Iris pigment epithelial cell (primary cell): Measurements from ENCODE around the gene GHR.
"Not testable (repeated sequence)": the region's sequence is repeated elsewhere in the genome, so short reads cannot be mapped to it uniquely, and the experiment has no call there.

Source experiments
- DNase-seq: peaks from one replicate; pipeline ENCODE4 v3.0.0-alpha.2; 2011; ENCODE audit warnings: low read depth

The GHR gene

DNA sequence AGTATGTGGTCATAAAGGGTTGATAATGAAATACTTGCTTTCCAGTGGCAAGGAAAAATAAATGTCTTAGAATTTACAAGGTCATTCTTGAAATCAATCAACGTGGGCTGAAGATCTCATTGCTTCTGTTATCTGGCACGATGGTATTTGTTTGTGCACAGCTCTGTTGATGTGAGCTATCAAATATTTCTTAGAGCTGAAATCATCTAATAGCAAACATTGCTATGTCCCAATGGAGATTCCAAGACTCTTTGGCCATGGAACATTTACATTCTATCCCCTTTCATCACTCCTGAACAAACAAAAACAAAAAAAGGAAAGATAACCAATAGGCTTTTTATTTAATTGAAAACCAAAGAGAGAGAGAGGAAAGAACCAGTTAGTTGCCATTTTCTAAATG lies 221.9 kb downstream of the GHR start:
- DNase-seq: no peak

DNA sequence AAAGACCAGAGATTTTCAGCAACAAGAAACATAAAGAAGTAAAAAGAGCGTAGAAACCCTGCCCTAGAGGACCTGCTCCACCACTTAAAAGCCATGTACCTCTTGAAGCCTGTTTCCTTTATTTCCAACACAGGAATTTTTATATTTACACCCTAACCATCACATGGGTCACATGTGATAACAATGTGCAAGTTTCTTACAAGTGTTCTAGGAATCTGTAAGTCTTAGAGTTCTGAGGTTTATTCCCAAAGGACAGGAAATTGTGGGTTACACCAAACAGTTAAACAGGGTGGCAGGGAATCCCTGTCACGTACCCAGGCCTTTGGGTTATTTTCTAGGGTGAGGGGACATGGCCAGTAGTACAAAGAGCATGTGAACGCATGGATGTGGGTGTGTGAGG lies 224.8 kb downstream of the GHR start:
- DNase-seq: no peak

DNA sequence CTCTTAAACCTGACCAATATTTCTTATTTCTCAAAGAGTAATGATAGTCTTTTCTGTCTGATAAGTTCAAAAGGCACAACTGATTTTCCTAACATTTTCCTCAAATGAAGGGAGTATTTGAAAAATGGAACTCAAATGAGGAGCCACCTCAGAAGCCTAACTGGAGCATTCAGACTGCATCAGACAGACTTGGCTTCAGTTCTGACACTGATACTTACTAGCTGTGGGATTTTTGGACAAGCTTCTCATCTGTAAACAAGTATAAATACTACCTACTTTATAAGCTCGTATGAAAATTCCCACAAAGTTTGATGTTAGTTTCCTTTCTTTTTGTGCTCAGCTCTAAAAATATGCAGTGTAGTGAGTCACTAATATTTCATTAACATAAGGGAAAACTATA lies 225.7 kb downstream of the GHR start:
- no peak for DNase-seq

DNA sequence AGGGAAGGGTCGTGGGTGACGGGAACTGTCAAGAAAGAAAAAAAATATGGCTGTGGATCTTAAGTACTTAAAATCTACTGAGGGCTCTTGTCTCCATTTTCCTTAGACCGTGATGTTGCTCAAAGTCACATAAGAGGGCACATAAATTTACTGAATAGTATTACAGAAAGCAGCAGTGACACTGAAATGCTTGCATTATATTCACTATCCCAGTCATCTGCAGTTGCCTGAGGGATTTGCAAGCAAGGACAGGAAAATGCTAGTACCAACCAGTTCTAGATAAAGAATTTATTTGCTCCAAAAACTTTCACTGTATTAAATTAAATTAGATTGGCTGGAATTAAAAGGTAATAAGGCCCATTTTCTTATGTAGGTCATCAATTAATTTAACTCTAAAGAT lies 226.8 kb downstream of the GHR start:
- no peak for DNase-seq

DNA sequence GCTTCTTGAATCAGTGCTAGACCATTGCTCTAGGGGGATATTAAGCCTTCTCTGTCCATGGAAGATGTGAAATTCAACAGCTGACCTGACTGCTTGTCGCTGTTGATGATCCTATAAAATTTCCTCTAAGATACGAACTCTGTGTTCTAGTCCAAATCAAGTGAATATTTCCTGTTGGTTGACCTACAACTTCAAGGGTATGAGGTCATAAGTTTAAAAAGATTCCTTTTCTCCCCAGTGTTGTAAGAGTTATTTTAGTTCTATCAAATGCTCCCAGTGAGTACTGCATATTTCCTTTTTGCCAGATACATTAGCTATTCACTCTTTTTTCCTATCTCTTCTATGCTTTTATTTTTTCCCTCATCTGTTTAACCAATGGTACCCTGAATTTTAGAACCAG lies 230.5 kb downstream of the GHR start:
- DNase-seq: no peak

DNA sequence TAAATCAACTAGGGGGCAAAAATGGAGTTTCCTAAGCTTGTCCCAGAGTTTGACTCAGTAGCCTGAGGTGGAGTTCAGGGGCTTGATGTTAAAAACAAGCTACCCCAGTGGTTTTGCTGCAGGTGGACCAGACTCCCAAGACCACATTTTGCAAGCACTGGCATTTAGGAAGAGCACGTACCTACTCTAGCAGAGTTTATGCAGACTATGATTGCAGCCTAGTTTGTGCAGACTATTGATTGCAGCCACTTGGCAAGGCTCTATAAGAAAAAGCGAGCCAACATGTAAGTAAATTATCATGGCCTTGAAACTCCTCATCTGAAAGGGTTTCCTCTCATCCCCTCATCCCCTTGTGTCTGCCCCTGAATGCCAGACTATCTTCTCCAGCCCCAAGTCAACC lies 231.4 kb downstream of the GHR start:
- no peak for DNase-seq

DNA sequence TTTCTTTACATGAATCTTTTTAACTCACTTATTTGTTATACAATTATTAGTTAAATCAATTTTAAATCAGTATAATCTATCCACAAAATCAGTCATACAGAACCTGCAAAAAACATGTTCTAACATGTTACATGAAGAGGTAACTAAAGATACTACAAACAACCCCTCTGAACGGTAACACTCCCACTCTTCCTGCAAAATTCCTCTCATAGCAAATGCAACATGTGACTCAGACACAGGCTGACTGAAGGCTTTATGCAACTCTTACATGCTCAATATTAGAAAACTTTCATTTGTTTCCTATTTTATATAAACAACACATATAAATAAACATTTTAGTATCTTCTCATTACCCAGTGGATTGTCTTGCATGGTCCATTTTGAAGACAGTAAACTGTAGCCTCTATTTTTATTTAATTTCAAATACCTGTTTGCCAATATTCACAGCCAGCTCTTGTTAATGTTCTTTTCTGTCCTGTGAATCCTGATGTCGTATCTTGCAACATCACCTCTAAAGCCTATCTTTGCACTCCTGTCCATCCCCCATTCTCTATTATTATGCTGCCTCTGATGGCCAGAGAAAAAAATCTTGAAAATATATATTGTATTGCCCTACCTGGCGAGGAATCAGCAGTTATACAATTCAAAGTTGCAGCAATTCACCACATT lies 232.9 kb downstream of the GHR start:
- peak; percentile 28 for DNase-seq

DNA sequence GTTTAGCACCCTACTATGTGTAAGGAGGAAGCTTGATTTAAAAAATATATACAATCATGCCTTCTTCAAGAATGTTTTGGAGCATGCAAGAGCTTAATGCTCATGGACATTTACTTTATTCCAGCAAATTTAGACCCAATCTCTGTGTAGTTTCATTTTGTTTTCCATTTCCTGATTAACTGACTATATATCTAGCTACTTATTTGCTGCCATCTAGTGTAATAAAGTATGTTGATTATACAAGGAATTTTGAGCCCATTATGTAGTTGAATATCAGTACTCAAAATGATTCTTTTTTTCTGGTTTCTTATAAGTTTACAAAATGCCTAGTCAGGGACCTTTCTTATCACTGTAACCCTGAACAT lies 233.4 kb downstream of the GHR start:
- DNase-seq: no peak

DNA sequence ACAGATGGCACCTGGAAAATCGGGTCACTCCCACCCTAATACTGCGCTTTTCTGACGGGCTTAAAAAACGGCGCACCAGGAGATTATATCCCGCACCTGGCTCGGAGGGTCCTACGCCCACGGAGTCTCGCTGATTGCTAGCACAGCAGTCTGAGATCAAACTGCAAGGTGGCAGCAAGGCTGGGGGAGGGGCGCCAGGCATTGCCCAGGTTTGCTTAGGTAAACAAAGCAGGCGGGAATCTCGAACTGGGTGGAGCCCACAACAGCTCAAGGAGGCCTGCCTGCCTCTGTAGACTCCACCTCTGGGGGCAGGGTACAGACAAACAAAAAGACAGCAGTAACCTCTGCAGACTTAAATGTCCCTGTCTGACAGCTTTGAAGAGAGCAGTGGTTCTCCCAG lies 236.6 kb downstream of the GHR start:
- not testable (repeated sequence) for DNase-seq

DNA sequence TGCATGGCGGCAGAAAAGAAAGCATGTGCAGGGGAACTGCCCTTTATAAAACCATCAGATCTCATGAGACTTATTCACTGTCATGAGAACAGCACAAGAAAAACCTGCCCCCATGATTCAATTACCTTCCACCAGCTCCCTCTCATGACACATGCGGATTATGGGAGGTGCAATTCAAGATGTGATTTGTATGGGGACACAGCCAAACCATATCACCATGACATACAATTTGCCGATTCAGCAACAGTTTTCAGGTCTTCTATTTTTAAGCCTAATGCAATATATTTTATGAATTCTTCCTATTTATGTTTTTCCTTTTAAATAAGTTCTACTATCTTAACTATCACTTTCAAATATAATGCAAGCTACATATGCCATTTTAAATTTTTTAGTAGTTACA lies 242.6 kb downstream of the GHR start:
- no peak for DNase-seq

DNA sequence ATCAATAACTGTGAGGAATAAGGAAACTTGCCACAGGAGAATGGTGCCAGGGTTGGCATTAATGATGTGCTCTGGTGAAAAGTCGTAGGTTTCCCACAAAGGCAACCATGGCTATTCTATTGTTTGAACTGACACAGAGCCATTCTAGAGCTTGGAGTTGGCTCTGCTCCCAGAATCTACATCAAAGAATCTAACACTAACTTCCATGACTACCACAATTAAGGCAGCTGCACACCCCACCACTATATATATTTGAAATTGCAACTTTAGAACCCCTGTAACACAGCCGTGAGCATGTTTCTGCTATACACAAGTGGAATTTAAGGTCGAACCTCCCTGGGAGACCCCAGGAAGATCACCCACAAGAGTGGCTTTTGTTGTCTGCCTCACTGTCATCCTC lies 243.6 kb downstream of the GHR start:
- DNase-seq: no peak

DNA sequence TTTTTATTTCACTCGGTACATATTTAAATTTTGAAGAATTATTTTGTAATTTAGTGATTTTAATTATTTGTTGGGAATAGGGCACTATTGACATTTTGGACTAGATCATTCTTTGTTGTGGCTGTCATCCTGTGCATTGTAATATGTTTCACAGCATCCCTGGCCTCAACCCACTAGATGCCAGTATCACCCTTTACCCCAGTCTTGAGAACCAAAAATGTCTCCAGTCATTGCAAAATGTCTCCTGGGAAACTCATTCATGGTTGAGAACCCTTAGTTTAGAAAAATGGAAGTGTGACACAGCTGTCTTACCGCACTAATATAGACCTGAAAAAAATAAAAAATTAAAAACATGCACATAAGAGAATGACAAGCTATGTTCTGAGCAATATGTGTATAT lies 245.0 kb downstream of the GHR start:
- no peak for DNase-seq

DNA sequence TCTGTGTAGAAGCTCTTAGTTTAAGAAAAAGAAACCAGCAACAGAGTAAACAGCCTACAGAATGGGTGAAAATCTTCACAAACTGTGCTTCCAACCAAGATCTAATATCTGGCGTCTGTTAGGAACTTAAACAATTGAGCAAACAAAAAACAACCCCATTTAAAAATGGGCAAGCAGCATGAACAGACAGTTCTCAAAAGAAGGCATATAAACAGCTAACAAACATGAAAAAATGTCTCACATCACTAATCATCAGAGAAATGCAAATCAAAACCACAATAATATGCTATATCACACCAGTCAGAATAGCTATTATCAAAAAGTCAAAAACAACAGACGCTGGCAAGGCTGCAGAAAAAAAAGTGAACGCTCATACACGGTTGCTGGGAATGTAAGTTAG lies 249.7 kb downstream of the GHR start:
- no peak for DNase-seq

DNA sequence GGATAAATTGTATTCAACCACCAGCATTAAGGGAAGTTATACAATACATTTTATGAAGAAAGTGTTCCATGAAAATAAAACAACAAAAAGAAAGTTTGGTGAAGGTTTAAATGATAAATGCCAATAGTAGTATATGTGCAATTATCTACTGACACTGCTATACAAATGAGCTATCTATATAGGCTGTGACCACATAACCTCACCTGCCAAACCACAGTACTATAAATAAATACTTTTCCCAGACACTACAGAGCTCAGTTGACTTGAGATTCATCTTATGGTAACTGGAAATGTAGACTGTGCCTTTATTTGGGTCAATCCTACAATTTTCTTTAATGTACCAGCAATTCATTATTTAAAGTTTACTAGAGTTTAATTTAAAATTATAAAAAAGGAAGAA lies 252.4 kb downstream of the GHR start:
- no peak for DNase-seq

DNA sequence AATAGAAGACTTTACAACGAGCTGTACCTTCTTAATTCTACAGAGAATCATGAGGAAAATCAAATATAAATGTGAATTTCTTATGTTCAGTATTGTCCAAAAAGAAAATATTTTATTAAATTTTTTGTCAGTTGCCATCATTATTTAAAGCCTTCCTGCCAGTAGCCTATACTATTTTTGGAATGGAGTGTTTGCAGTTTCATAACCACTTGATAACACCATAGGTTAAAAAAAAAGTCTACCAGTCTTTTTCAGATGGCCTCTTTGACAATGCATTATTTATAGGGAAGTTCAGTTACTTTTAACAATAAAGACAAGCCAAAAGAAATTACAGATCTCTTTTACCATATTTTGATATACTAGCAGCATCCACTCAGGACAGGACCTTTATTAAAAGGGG lies 253.1 kb downstream of the GHR start:
- DNase-seq: no peak

DNA sequence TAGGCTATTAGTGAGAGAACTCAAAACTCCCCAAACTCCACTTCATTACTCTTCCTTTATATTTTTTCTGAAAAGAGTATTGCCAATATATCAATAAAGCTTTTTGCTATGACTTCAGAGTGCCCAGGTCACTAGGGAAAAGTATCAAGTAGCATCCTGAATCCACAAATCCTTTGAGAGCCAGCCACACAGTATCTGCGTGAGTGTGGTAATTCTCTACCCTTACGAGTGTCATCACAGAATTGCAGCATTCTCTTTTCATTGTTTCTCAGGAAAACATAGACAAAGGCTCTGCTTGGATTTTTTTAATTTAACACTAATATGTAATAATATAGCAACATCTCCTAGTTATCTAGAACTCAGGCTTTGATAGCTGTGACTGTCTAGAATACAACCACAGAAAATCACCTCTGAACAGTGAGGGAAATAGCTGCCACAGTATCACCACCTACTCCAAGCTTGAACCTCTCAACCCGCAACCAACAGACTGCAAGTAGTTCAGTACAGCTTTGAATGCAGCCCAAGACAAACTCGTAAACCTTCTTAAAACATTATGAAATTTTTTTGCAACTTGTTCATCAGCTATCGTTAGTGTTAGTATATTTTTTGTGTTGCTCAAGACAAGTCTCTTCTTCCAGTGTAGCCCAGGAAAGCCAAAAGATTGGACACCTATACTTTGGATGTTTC lies 254.1 kb downstream of the GHR start:
- no peak for DNase-seq

DNA sequence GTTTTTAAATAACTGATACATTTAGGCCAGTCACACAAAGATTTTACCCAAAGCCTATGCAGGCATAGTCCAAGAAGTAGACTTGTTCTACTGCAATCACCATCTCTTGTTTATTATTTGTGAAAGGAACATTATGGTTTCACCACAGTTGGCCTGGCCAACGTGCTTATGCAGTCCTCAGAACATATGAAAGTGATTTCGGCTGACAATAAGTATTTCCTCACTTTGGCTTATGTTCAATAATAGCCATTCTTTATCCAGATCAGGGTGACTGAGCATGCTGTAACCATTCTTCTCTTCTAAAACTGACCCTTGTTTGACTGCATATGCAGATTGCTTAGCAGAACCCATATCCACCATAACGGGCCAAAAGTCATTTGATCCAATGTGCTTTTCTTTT lies 256.8 kb downstream of the GHR start:
- DNase-seq: no peak

DNA sequence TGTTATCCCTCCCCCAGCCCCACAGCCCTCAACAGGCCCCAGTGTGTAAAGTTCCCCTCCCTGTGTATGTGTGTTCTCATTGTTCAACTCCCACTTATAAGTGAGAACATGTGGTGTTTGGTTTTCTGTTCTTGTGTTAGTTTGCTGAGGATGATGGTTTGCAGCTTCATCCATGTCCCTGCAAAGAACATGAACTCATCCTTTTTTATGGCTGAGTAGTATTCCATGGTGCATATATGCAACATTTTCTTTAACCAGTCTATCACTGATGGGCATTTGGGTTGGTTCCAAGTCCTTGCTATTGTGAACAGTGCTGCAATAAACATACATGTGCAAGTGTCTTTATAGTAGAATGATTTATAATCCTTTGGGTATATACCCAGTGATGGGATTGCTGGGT lies 261.8 kb downstream of the GHR start:
- DNase-seq: not testable (repeated sequence)

DNA sequence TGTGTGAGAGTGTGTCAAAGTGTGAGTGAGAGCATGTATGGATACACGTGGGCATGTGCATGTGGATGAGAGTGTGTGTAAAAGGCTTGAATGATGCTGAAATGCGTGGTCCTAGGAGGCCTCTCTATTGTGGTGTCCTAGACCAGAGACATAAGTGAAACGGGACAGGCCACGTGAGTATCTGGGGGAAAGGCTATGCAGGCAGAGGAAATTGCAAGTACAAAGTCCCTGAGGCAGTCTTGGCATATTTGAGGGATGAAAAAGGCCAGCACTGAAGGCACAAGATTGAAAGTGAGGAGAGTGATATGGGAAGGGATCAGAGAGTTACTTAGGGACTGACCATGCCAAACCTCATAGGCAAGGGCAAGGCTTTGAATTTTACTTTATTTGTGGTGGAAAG lies 266.2 kb downstream of the GHR start:
- DNase-seq: no peak

DNA sequence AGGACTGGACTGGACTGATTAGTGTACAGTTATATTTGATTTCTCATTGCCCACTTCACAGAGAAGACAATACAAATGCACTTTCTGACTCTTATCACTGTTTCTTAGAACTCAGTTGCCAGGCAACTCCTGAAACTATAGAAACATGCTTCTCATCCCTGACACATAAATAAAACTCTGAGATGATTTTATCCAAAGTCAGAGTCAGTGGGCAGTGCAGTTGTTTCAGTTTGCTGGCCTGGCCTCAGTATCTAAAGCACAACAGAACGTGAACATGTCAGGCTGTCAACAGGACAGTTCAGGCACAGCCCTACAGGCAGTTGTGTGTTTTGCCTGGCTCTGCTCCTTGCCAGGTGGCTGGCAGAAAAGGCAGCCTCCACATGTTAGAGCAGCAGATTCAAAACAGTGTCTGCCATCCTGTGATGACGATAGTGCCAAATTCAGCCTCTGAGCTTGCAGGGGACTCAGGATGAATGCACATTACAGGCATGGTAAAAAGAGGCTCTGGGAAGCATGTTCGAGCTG lies 268.2 kb downstream of the GHR start:
- DNase-seq: peak; percentile 1

DNA sequence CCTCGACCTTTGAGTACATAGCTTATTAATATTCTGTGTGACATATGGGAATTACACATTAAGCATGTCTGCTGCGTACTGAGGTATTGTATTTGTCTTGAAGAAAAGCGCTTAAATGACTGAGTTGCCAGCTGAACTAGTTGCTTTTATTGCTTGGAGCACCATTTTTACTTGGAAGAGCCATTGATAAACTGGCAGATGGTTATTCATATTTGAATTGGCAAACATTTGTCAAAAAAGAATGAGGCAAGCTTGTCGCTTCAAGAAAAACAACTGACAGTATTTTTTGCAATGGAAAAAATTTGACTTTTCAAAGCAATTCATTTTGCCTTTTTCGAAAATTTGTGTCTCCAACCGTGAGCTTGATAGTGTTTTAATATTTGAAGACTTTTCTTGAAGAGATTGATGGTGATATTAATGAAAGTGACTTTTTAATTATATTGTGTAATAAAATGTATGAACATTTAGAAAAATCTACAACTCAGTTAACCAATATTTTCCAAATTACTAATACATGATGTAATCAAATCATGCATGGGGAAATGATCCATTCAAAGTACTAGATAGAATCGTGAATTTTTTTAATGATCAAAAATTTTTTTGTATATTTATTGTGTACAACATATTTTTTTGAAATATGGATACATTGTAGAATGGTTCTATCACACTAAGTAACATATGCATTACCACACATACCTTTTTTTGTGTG lies 278.3 kb downstream of the GHR start:
- DNase-seq: no peak

DNA sequence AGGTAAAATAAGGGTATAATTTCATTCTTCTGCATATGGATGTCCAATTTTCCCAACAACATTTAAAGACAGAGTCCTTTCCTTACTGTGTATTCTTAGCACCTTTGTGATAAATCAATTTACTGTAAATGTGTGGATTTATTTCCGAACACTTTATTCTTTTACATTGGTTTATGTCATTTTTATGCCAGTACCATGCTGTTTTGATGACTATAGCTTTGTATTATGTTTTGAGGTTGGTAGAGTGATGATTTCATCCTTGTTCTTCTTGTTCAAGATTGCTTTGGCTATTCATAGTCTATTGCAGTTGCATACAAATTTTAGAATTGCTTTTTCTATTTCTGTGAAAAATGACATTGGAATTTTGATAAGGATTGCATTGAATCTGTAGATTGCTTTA lies 280.0 kb downstream of the GHR start:
- no peak for DNase-seq

DNA sequence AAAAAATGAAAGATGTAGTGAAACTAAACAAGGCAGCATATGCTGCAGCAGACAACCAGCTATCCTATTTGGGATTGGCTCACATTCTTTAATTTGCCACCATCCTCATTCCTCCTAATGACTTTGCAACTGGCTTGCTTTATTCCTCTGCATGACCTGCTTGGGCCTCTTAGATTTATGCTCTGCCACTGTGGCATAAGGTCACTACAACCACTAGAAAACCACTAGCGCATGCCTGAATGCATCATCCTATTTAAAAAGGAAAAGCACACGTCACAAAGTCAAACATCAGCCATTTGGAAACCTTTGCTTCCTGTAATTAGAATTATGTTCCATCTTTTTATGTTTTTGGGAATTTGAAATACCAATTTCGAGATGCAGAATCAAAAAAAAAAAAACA lies 292.5 kb downstream of the GHR start:
- DNase-seq: peak; percentile 2
